SIG-M5 treated with dmso at 0.1 percent for 504 hours (cell line): ENCODE data around the gene METTL3.

ENCODE experiments used
- DNase-seq: peaks from one replicate; lab custom pipeline; 2025; ENCODE audit not compliant: unreplicated experiment; lab: John Stamatoyannopoulos, UW

METTL3 gene

DNA sequence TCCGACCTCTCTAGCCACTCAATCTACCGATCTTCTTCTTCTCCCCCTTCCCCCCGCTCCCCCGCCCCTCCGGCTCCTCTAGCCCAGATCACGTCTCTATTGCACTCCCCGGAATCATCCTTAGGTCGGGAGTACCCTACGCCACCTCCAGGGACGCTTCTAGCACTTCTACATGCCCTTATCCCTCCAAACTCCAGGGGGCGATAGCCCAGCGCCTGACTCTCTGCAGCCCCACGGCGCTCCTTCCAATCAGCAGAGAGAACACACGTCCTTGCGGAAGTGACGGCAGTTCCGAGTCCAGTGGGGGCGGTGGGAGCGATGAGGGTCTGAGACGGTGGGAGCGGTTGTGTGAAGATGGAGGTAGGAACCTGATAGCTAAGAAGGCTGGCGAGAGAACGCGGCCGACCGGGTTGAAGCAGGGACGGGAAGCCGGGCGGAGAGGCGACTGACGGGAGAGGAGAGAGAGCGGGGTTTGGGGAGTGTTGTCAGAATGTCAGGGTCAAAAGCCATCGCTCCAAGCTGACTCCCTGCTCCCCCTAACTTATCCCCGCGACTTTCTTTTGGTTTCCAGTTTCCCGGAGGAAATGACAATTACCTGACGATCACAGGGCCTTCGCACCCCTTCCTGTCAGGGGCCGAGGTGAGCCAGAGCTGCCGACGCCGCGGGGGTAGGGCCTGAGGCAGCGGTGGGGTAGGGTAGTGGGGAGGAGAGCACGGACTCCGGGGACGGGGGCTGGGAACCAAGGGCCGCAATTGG is 34.0 kb downstream of the METTL3 start, which contains the start of the genes RAB2B and TOX4:
TSS of gene RAB2B (minus strand) at position 35 of the 757 bp plus-strand sequence. CDS start 87 bp downstream, outside the sequence.
TSS of gene TOX4 (plus strand) at position 271 of the 757 bp plus-strand sequence. CDS start at position 355, 84 bp downstream.
- DNase-seq = peak; percentile 100

DNA sequence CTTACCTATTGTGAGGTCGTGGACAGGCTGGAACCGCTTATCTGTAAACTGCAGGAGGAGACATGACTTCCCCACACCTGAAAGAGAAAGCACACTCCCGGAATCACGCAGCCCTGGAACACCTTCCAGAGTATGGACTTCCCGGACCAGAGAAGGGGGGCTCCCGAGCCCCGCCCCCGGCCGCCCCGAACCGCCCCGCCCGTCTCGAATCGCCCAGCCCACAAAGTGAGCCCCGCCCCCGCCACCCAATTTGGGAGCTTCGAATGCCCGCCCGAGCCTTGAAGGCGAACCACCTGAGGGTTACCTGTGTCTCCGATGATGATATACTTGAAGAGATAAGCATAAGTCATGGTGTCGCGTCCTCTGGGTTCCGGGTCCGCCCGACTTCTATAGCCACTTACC is 34.6 kb downstream of the METTL3 start:
- DNase-seq = peak; percentile 83

DNA sequence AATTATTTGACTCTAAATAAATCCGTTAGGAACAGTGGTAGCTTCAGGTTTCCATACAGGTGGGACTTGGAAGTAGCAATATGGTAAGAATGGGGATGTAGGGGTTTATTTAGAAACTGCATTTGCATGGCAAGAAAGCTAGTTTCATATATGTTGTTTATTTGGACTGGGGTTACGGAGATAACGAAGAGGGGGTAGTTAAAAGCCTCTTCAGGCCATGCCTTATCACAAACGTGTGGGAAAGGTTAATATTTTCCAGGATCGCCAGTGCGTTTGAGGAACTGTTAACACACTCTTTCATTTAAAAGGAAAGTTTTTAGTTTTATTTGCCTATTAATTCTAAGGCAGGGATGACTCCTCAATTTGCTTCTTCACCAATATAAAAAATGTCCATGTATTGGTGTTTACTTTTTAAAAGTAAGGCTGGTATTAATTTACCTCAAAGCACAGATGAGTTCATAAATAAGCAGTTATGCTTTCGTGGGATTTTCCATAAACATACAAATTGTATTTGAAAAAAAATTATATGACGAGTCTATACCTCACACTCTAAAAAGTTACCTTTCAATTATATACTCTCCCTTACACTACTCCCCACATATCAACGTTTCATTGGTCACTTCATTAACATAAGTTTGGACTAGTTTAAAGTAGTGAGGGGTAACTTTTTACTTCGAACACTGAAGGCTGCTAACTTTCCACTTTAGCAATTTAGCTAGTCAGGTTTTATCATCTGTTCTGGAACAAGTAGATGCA is 35.2 kb downstream of the METTL3 start:
- peak; percentile 28 for DNase-seq

DNA sequence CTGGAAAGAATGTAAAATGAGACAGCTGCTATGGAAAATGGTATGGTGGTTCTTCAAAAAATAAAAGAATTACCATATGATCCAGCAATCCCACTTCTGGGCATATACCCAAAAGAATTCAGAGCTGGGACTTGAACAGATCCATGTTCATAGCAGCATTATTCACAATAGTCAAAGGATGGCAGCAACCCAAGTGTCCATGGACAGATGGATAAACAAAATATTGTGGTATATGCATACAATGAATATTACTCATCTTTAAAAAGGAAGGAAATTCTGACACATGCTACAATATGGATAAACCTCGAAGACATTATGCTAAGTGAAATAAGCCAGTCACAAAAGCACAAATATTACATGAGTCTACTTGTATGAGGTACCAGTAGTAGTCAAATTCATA is 43.5 kb downstream of the METTL3 start:
- no peak for DNase-seq

DNA sequence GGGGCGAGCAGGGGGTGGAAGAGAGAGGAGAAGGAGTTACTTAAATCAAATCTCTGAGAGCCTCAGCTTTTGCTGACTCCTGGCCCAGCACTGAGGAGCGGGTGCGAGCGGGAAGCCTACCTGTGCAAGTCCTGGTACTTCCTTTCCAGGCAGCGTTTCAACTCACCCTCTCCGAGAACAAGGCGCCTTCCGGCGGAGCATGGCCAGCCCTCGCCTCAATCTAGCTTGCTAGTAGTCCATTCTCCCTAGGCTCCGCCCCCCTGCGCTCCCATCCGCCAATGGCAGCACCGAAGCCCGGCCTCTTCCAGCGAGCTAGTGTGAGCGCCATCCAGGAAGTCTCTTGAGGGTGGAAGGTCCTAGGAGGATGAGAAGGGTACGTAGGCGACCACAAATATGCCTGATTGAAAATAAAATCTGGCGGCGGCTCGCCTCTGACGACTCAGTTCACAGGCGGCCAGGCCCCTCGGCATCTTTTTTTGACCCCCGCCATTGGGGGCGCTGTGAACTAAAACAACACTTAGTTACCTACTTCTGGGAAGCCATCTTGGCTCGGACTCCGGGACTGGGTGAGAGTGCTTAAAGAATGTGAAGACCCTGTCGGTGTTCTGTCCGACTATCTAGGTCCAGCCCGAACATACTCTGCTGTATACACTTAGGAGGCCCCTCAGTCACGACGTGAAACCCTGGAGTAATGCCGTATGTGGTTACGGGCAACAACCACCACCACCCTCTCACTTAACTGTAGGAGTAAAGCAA is 55.0 kb downstream of the METTL3 start, which contains the start of gene CHD8:
TSS of gene CHD8 (minus strand) at position 212 of the 756 bp plus-strand sequence. CDS start 24,480 bp downstream, outside the sequence.
- peak; percentile 100 for DNase-seq

DNA sequence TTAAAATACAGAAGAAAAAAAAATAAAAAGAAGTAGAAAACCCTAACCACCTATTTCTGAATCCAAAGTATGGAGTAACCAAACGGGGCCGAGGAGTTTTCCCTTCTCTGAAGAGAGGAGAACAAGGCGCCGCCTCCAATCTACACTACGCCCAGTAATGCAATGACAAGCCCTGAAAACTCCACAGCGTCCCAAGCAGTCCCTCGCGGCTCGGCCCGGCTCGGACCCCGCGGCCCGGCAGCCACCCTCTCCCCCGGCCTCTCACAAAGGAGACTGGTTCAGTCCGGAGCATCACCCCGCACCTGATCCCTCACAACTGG is 55.6 kb downstream of the METTL3 start:
- no peak for DNase-seq

DNA sequence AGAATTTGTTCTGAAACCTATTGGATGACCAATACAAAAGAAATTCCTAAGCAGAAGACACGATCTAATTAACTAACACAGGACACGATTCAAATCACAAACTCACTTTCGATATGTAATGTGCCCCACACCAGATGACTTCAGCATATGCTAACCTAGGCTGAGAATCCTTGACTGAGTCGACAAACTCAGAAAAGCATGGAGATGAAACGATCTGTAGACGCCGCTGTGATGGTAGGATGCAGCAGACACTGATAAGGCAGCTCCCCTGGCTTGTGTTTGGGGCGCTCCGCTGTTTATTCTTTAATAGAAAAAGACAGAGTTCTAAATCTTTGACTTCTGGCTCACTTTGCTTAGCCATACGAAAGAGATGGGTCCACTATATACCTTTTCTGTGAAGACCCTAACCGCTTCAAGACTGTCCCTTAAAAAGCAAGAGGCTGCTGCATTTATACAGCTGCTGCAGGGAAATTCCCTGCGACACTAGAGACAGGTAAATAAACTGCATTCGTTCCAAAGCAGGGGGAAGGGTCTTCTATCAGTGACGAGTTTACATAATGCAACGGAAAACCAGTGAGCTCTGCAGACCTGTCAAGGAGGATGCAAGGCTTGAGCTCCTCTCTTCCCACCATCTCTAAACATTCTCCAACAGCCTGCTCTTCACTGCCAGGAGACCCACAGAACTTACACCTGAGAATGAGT is 56.1 kb downstream of the METTL3 start:
- DNase-seq = no peak

DNA sequence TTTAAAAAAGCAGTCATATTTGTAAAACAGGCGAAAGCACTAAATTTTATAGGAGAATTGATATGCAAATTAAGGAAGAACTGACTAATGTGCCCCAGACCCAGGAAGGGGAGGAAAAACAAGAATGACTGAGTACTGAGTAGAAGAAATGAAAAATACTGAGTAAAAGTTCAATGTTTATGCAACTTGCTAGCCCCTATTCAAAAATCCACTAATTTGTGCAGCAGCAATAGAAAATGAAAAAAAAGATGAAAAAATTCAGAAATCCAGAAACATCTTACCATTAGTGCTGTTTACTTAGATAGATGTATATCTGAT is 61.3 kb downstream of the METTL3 start:
- no peak for DNase-seq
